Fibroblast of skin of left biceps (primary cell): Measurements from ENCODE around the gene SPSB1.
A peak's percentile ranks its signal among the peaks of the same experiment; 100 is the strongest.

Experiments used
- DNase-seq, 2 experiments: peaks; one replicate each; pipeline ENCODE4 v3.0.0-alpha.2; 2013; ENCODE audit warnings: low read depth in 2 of 2

The SPSB1 gene

DNA sequence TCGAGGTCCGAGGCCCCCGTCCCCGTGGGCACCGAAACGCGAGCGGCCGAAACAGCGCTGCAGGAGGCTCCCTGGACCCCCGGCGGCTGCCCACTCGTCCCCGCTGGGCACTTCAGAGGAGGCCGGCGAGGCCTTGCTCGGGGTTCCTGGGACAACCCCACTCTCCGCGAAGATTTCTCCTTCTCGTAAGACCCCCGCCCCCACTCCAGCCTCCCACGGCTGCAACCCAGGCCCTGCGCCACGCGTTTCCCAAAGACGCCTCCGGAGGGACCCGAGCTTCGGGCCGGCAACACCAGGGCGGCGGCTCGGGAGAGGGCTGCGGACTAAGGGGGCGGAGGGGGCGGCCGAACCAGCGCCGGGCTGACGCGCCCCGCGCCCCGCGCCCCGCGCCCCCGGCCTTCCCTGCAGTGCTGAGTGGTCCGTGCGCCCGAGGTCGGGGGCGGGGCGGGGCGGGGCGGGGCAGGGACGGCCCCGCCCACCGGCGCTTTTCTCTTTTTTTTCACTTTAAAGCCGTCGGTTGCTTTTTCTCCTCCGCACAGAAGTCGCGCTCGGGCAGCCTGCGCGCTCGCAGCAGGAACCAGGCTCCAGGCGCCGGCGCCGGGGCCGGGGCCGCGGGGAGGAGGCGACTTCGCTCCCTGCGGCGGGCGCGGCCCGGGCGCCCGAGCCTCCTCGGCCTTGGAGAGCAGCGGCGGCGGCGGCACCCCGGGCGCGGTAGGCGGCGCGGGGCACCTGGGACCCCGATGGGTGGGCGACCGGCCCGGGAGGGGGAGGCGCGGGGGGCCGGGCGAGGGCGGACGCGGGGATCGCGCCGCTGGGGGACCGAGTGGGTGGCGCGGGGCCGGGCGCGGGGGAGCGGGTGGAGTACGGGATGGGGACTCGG is at the start of gene SPSB1:
TSS of gene SPSB1 (plus strand) at position 534 of the 880 bp plus-strand sequence. CDS start 62,998 bp downstream, outside the sequence.
- DNase-seq: peak in 1 of 2 experiments; percentile 68

- DNase-seq: no peak
These were observed 49.5 kb upstream of the SPSB1 start for GRCh38 chr1:9243066-9243739.

GRCh38 chr1:9244501-9245229 is 48.0 kb upstream of the SPSB1 start:
- no peak for DNase-seq

DNA sequence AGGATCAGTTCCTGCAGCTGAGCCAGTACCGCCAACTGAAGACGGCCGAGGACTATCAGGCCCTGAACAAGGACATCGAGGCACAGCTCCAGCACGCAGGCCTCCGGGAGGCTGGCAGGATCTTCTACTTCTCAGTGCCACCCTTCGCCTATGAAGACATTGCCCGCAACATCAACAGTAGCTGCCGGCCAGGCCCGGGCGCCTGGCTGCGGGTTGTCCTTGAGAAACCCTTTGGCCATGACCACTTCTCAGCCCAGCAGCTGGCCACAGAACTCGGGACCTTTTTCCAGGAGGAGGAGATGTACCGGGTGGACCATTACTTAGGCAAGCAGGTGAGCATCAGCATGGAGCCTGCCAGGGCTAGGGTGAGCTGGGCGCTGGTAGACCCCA is 47.5 kb upstream of the SPSB1 start:
- no peak for DNase-seq

DNA sequence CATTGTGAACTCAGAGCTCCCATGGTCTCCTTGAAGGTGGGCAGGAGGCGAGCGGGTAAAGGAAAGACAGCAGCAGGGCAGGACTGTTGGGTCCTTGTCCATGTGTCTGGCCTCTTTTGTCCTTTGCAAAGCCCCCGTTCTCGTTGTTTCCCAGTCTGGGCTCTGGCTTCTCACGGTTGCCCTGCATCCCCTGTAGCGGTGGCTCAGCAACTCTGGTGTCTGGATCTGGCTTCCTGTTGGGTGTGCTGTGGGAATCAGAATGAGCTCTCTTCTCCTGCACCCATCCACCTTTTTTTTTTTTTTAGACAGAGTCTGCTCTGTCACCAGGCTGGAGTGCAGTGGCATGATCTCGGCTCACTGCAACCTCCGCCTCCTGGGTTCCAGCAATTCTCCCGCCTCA is 47.0 kb upstream of the SPSB1 start:
- no peak for DNase-seq

- DNase-seq: no peak
These were observed 46.5 kb upstream of the SPSB1 start for GRCh38 chr1:9246215-9246614.

- DNase-seq: no peak
These were observed 45.6 kb upstream of the SPSB1 start for GRCh38 chr1:9246841-9247785.

DNA sequence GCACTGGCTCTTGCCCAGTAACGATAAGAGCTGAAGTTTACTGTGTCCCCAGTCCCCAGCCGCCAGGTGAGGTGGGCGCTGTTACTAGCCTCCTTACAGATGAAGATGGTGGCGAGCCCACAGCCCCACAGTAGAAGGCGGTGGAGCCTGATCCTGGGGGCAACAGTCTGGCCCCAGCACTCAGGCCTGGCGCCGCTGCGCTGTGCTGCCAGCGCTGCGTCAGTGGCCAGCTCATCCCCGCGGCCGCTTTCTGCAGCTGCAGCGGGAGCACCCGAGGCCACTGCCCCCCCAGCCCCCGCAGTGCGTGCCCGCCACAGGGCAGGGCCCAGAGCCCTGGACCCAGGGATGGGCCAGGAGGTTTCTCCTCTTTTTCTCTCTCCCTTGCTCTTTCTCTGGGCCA is 44.8 kb upstream of the SPSB1 start:
- no peak for DNase-seq

- DNase-seq: no peak
These were observed 44.1 kb upstream of the SPSB1 start for GRCh38 chr1:9248341-9249262.

GRCh38 chr1:9249263-9249533 is 43.5 kb upstream of the SPSB1 start:
- DNase-seq: no peak

DNA sequence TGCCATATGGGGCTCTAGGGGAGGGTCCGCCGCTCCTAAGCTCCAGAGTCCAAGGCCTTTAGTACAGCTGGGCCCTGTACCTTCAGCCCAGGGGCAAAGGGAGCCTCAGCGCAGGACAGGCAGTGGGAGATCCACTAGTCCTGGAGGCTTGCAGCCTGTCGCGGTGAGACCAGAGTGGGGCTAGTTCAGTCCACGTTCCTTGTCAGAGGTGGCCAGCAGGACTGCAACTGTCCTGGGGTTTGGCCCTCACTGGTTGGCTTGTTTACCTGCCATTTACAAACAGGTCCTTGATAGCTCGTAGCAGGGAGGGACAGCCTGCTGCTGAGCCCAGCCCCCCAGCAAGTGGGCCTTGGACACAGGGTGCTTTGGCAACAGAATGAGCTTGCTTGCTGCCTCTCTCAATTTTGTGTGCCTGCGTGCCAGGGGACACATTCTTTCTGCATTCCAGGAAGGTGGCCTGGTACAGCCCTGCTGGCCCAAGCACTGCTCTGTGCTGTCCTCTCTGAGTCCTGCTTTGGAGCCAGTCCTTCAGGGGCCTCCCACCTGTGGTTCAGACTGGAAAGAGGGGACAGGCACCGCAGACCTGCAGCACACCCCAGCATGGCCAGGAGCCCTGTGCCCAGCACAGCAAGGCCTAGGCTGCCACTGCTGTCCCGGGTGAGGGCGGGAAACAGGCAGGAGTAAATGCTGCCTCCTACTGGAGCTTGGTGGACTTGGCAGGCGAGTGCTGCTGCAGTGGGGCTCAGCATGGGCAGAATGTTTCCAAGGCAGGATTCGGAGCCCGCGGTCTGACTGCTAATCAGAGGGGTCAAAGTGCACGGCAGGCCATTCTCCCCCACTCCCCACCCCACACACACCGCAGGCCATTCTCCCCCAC is 42.9 kb upstream of the SPSB1 start:
- no peak for DNase-seq

GRCh38 chr1:9250411-9251381 is 42.0 kb upstream of the SPSB1 start:
- DNase-seq: no peak

- no peak for DNase-seq
These were observed 41.2 kb upstream of the SPSB1 start for GRCh38 chr1:9251501-9251900.

- no peak for DNase-seq
These were observed 39.7 kb upstream of the SPSB1 start for GRCh38 chr1:9253004-9253403.

GRCh38 chr1:9253453-9254105 is 39.1 kb upstream of the SPSB1 start:
- DNase-seq: no peak

DNA sequence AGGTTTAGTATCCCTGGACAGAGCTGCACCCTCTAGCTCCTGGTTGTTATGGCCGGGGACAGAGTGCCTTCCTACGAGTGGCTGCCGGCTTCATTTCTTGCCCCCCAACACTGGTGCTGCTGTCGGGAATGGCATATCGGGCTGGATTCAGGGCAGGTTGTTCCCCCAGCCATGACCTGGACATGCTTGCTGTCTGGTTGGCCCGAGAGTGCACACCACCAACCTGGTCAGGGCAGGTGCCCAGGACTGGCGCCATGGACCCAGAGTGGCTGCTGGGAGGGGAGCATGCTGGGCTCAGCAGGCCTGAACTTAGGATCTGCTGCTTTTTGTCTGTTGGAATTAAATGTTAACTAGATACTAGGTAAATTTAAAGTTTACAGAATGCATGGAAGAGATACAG is 36.4 kb upstream of the SPSB1 start:
- DNase-seq: no peak

- no peak for DNase-seq
These were observed 34.8 kb upstream of the SPSB1 start for GRCh38 chr1:9257851-9258250.

DNA sequence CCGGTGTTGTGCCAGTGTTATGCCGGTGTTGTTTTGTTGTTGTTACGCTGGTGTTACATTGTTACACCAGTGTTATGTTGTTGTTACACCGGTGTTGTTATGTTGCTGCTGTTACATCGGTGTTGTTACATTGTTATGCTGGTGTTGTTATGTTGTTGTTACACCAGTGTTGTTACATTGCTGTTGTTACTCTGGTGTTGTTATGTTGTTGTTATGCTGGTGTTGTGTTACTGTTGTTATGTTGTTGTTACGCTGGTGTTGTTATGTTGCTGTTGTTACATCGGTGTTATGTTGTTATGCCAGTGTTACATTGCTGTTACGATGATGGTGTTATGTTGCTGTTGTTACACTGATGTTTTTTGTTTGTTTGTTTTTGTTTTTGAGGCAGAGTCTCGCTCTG is 34.1 kb upstream of the SPSB1 start:
- DNase-seq: no peak
